HG02798 (cell line): Measurements from ENCODE around the gene NPSR1.
"Not testable (repeated sequence)": the region's sequence is repeated elsewhere in the genome, so short reads cannot be mapped to it uniquely, and the experiment has no call there.

Source experiments
- ATAC-seq: cut with Tn5 transposase; IDR thresholded peaks from one replicate; pipeline ENCODE4 v1.9.1; 2021; ENCODE audit warnings: mild to moderate bottlenecking; ENCODE audit not compliant: unreplicated experiment, poor library complexity

The NPSR1 gene

DNA sequence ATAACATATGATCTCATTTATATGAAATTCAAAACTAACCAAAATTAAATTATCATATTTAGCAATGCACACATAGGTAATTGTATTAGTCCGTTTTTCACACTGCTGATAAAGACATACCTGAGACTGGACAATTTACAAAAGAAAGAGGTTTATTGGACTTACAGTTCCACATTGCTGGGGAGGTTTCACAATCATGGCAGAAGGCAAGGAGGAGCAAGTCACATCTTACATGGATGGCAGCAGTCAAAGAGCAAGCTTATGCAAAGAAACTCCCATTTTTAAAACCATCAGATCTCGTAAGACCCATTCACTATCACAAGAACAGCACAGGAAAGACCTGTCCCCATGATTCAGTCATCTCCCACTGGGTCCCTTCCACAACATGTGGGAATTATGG is 200.4 kb downstream of the NPSR1 start:
- ATAC-seq, result not testable (repeated sequence)

DNA sequence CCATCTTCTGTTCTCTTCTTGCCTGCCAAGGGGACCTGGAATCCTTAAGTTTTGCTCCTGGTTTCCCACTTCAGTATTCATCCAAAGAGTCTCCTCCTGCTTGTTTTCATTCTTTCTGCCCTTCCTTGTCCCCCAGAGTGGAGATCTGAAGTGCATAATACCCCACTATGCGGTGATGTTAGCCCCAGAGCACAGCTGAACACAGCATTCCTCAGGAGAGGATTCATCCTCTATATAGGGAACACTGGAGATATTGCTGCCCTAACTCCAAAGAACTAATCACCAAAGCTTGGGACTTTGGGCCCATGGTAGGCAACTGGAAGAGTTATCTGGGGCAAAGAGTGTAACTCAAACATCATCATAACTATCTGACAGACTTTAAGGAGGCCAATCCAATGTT is 201.3 kb downstream of the NPSR1 start:
- not testable (repeated sequence) for ATAC-seq

DNA sequence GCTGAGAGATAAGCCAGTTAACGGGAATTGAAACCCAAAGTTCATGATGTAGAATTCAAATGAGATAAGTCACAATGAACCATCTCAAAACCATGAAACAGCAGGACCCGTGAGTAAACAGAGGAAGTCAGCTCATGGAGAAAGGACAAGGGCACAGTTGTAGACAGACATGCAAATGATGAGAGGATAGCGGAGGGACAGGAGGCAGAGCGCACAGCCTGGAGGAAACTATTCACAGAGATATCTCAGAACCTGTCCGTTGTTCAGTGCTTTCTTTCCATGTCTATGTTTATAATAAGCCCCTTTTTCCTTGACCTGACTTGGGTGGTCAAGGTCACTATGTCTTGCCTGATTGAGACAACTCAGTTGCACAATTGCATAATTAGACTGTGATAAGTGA is 208.2 kb downstream of the NPSR1 start:
- not testable (repeated sequence) for ATAC-seq

DNA sequence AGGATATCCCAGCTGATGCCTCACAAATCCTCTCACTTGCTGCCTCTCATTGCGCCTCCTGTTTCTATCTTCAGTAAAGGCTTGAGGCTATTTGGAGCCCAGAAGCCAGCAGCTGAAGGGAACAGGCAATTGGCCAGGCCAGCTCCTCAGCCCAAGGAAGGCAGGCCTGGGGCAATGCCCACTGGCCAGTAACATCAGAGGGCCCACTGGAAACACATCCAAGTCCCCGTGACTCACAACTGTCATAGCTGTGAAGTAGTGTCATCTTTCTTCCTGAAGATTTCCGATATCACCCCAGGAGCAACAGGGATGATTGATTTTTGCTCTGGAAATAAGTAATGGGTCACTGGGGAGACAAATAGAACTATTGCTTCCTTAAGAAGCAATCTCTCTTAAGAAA is 209.3 kb downstream of the NPSR1 start:
- not testable (repeated sequence) for ATAC-seq

DNA sequence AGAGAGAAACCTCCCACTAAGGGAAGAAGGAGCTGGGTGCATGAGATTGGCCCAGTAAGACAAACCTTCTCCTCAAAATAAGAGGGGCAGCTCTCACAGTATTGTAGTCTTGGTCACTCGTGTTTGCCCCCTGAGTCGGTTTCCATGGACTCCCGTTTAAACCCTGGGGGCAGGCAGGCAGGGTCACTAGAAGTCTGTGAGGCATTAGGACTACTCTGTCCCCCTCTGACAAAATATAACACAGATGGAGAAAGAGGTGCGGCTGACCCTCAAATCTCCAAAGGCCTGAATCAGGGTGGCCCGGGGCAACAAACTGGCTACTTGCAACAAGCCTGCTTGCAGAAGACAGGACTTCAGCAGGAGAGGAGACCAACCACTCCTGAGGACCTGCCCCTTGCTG is 210.6 kb downstream of the NPSR1 start:
- ATAC-seq, result not testable (repeated sequence)

DNA sequence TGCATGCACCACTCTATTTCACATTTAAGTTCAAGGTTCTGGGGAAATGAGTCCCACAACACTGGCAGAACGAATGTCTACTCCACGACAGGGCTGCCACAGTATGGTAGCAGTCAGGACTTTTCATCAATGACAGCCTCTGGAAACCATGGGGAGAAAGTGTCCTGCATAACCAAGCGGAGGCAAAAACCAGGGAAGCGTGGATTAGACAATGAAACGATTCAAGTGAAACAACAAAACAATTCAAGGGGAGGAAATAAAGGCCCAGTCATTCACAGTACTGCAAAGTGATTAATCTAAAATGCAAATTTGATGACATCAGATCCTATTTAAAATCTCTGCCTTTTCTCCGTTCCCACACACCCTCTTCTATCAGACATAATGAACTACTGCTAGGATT is 211.0 kb downstream of the NPSR1 start:
- ATAC-seq, result no peak

DNA sequence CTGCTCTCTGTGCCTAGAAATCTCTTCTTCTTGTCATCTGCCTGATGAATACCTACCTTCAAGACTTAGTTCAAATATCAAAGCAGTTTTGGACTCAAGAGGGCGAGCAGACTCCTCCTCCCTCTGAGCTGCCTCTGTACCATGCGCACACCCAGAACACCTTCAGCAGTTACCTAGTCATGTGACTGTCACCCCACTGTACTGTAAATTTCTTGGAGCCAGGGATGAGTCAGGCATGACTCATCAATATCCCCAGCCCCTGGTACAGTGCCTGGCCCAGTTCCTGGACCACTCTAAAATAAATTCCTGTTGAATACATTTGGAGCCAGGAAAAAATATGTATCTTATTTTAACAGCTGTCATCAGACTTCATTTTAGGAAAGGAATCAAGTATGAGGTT is 212.0 kb downstream of the NPSR1 start:
- not testable (repeated sequence) for ATAC-seq

DNA sequence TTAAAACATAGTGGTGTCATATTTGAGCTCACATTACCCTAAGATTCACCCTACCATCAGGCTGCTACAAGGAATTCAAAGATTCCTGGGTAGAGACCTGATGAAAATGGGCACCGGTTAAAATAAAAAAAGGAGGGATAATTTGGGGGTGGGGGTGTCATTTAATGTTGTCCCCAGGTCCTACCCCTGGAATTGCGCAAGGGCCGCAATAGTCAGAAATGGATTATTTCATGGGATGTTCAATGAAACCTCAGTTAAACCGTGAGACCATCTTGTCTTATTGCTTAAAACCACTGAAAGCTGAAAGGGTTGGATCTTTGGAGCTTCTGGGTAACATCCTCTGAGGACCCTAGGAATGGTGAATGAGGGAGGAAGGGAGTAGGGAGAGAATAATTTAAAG is 216.3 kb downstream of the NPSR1 start:
- ATAC-seq, result not testable (repeated sequence)

DNA sequence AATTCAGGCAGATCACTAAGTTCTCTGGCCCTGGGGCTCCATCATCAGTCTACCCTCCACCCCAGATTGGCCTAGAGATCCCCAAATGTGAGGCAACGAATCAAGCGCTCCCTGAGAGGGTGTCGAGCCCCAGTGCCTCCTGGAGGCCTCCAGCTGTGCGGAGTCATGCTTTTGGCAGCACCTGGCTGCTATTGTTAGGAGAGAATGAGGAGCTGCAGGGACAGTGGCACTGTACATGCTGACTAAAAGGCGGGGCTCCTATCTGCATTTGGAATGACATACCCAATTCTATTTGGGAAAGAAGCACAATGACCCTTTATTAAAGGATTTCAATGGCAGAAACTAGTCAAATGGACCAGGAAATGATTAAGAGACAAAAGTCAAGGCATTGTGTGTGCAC is 217.5 kb downstream of the NPSR1 start:
- no peak for ATAC-seq

DNA sequence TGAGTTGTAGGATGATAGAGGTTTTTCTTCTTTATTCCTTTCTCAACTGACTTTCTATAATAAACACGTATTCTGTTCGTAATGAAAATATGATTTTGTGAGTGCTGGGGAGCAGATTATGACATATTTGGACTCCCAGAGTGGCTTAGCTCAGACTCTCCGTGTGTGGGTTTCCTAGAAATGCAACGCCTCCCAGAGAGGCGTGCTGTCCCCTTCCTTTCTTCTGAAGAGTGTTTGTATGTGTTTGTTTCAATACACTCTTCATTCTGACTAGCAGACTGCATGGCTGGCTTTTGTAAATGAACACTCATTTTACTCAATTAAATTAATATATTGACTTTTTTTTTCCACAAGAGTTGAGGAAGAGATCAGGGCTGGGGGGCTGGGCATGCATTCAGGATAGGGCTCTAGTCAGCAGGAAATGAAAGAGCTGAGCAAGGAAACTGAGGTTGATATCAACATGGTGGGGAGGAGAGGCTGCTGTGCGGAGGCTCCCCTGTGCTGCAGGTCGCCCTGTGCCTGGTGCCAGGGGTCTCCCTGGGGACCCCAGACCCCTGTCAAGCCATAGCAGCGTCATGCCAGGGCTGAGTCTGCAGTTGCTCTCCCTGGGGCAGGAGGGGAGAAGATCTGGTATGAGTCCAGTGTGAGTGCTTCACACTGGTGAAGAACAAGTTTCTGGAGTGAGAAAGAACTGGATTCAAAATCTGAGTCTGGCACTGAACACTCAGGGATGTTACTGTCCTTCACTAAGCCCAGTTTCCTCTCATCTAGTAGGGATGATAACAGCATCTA is 221.1 kb downstream of the NPSR1 start:
- not testable (repeated sequence) for ATAC-seq

DNA sequence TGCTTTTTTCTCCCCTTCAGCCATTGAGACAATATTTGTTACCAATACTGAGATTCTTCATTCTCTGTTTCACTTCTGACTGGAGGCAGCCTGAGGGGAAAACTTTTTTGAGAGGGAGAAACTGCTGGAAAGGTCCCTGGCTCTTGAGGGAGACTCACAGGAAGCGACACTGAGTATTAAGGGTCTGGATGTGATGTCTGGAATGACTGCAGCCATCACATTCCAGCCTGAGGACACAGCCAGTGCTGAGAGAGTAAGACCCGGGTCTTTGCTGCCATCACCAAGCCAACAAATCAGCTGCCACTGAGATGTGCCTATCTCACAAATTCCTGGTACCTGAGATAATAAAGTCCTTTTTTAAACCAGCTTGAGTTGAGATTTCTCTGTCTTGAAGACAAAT is 221.9 kb downstream of the NPSR1 start:
- no peak for ATAC-seq

DNA sequence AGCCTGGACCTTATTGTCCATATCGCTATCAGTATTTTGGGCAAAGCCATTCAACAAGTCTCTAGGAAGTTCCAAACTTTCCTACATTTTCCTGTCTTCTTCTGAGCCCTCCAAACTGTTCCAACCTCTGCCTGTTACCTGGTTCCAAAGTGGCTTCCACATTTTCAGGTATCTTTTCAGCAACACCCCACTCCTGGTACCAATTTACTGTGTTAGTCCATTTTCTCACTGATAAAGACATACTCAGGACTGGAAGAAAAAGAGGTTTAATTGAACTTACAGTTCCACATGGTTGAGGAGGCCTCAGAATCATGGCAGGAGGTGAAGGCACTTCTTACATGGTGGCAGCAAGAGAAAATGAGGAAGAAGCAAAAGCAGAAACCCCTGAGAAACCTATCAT is 225.8 kb downstream of the NPSR1 start:
- not testable (repeated sequence) for ATAC-seq

DNA sequence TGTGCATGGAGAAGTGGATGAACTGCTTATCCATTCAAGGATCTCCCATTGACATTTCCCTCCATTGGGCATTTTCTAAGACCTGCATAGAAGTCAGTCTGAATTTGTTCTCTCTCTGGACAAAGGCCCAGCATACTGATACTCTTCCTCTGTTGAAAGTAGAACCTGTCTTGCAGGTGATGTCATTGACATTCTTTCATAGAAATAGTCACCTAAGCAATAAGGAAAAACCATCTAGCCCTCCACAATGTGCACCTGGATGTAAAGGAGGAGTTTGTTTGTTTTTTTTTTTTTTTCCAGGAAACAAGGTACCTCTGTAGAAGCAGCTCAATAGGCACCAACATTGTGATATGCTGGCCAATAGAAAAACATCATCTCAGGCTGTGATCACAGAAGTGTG is 228.8 kb downstream of the NPSR1 start:
- ATAC-seq, result no peak

DNA sequence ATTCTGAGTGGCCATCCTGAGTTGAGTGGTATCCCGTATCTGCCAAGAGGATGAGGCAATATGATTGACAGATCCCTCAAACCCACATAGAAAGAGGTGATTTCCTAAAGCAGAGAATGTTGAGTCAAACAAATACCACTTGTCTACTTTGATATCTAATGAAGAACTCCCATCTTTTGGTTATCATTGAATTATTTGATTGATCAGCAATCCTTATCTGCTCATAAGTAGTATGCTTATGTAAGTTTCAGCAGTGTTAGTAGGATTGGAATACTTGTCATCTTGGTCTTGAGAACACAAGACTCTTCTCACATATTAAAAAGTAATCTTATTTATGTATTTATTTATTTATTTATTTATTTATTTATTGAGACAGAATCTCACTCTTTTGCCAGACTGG is 231.9 kb downstream of the NPSR1 start:
- ATAC-seq, result no peak

DNA sequence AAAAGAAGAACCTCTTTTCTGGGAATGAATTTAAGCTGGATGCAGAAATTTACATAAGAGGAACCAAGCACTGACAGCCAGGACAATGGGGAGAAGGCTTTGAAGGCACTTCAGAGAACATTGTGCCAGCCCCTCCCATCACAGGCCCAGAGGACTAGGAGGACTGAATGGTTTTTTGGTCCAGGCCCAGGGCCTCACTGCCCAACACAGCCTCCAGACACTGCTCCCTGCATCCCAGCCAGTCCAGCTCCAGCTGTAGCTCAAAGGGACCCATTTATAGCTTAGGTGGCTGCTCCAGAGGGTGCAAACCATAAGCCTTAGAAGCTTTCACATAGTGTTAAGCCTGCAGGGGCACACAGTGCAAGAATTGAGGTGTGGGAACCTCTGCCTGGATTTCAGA is 237.2 kb downstream of the NPSR1 start:
- no peak for ATAC-seq
